ENCODE measurements around the gene MALSU1.

DNA sequence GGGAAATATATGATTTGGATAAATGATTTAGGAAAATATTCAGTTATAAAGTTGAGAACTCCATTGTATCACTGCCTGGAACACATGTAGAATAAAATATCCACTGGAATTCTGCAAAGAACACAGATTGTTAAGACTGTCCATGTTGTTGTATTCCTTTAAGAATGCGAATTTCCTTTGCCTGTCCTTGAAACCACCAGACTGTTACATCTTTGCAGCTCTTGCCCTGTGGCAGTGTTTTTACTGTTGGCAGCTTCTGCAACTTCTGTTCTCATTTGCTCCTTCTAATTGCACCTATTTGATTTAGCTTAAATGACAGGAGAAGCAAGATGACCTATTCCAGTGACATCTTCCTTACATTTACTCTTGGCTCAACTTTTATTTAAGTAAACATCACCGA is 39.7 kb downstream of the MALSU1 start:
- TF ChIP-seq JUND (IDR thresholded peaks at IDR 0.05): no peak
- TF ChIP-seq, protein P1, sequence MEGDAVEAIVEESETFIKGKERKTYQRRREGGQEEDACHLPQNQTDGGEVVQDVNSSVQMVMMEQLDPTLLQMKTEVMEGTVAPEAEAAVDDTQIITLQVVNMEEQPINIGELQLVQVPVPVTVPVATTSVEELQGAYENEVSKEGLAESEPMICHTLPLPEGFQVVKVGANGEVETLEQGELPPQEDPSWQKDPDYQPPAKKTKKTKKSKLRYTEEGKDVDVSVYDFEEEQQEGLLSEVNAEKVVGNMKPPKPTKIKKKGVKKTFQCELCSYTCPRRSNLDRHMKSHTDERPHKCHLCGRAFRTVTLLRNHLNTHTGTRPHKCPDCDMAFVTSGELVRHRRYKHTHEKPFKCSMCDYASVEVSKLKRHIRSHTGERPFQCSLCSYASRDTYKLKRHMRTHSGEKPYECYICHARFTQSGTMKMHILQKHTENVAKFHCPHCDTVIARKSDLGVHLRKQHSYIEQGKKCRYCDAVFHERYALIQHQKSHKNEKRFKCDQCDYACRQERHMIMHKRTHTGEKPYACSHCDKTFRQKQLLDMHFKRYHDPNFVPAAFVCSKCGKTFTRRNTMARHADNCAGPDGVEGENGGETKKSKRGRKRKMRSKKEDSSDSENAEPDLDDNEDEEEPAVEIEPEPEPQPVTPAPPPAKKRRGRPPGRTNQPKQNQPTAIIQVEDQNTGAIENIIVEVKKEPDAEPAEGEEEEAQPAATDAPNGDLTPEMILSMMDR (IDR thresholded peaks at IDR 0.05): no peak
- TF ChIP-seq EZH2phosphoT487 (IDR thresholded peaks at IDR 0.05; ENCODE audit: borderline replicate concordance, low read depth): no peak
- TF ChIP-seq RAD21 (IDR thresholded peaks at IDR 0.05; ENCODE audit: low read length): no peak
- no peak for TF ChIP-seq TEAD4 (IDR thresholded peaks at IDR 0.05; ENCODE audit: borderline replicate concordance, insufficient read depth)
- TF ChIP-seq, protein P2, sequence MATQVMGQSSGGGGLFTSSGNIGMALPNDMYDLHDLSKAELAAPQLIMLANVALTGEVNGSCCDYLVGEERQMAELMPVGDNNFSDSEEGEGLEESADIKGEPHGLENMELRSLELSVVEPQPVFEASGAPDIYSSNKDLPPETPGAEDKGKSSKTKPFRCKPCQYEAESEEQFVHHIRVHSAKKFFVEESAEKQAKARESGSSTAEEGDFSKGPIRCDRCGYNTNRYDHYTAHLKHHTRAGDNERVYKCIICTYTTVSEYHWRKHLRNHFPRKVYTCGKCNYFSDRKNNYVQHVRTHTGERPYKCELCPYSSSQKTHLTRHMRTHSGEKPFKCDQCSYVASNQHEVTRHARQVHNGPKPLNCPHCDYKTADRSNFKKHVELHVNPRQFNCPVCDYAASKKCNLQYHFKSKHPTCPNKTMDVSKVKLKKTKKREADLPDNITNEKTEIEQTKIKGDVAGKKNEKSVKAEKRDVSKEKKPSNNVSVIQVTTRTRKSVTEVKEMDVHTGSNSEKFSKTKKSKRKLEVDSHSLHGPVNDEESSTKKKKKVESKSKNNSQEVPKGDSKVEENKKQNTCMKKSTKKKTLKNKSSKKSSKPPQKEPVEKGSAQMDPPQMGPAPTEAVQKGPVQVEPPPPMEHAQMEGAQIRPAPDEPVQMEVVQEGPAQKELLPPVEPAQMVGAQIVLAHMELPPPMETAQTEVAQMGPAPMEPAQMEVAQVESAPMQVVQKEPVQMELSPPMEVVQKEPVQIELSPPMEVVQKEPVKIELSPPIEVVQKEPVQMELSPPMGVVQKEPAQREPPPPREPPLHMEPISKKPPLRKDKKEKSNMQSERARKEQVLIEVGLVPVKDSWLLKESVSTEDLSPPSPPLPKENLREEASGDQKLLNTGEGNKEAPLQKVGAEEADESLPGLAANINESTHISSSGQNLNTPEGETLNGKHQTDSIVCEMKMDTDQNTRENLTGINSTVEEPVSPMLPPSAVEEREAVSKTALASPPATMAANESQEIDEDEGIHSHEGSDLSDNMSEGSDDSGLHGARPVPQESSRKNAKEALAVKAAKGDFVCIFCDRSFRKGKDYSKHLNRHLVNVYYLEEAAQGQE (IDR thresholded peaks at IDR 0.05; ENCODE audit: low read depth, low read length): no peak
- TF ChIP-seq, protein P3, sequence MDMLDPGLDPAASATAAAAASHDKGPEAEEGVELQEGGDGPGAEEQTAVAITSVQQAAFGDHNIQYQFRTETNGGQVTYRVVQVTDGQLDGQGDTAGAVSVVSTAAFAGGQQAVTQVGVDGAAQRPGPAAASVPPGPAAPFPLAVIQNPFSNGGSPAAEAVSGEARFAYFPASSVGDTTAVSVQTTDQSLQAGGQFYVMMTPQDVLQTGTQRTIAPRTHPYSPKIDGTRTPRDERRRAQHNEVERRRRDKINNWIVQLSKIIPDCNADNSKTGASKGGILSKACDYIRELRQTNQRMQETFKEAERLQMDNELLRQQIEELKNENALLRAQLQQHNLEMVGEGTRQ (IDR thresholded peaks at IDR 0.05; ENCODE audit: borderline replicate concordance, low read depth, low read length): no peak
- TF ChIP-seq NRF1 (IDR thresholded peaks at IDR 0.05; ENCODE audit: low read depth, low read length): no peak
- no peak for TF ChIP-seq RCOR1 (IDR thresholded peaks at IDR 0.05; ENCODE audit: low read length)
- TF ChIP-seq POLR2AphosphoS5 (IDR thresholded peaks at IDR 0.05; ENCODE audit: low read depth, low read length): no peak
- TF ChIP-seq, protein P4, sequence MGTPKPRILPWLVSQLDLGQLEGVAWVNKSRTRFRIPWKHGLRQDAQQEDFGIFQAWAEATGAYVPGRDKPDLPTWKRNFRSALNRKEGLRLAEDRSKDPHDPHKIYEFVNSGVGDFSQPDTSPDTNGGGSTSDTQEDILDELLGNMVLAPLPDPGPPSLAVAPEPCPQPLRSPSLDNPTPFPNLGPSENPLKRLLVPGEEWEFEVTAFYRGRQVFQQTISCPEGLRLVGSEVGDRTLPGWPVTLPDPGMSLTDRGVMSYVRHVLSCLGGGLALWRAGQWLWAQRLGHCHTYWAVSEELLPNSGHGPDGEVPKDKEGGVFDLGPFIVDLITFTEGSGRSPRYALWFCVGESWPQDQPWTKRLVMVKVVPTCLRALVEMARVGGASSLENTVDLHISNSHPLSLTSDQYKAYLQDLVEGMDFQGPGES (IDR thresholded peaks at IDR 0.05; ENCODE audit: low read depth, low read length): no peak
- TF ChIP-seq TAF1 (IDR thresholded peaks at IDR 0.05; ENCODE audit: borderline replicate concordance, low read depth, low read length): no peak
- TF ChIP-seq RXRA (IDR thresholded peaks at IDR 0.05; ENCODE audit: borderline replicate concordance, low read depth): no peak
